Measurements from ENCODE around the gene B3GNT9.
A peak's percentile ranks its signal among the peaks of the same experiment; 100 is the strongest.

Gene B3GNT9

DNA sequence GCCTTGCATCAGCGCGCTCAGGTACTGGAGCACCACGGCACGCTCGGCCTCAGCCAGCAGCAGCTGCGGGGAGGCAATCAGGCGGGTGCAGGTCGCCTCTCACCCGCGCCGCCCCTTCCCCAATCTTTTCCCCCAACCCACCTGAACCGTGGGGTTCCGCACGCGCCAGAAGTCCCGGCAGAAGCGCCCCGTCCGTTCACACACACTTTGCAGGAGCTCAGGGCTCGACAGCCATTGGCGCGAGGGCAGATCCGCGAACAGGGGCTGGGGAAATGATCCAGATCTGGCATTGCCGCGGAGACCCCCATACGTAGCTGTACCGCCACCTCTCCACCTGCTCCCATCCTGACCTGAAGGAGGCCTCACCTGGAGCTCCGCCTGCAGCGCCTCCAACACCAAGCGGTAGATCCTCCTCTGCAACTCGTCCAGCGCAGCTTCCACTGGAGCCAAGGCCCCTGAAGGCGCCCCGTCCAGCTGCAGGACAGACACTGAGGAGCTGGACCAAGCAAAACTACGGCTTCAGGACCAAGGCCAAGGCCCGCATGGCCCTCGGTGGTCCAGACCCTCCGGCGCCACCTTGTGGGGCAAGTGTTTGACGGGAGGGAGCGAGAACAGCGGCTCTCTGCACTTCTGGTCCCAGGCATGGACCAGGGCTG, 34.3 kb upstream of the B3GNT9 start:
- peak; percentile 94 for DNase-seq

DNA sequence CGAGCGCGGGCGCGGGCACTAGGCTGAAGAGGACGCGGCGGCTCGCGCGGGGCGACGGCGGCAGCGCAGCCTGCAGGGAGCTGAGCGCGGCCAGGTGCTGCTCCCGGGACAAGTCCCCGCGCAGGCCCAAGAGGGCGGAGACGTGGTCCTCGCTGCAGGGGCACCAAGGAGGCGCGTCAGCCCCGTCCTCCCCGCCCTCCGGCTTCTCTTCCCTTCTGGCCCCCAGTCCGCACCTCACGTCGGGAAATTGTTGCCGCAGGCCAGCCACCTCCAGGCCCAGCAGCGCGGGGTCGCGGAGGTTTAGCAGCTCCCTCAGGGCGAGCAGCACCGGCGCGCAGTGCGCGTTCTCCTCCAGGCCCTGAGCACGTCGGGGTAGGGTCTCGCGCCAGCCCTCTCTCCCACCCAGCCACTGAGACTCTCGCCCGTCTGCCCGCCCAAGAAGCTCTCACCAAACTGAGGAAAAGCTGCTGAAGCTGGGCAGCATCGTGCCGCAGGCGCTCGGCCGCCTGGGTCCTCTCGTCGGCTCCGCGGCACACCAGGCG, 33.7 kb upstream of the B3GNT9 start:
- no peak for DNase-seq

DNA sequence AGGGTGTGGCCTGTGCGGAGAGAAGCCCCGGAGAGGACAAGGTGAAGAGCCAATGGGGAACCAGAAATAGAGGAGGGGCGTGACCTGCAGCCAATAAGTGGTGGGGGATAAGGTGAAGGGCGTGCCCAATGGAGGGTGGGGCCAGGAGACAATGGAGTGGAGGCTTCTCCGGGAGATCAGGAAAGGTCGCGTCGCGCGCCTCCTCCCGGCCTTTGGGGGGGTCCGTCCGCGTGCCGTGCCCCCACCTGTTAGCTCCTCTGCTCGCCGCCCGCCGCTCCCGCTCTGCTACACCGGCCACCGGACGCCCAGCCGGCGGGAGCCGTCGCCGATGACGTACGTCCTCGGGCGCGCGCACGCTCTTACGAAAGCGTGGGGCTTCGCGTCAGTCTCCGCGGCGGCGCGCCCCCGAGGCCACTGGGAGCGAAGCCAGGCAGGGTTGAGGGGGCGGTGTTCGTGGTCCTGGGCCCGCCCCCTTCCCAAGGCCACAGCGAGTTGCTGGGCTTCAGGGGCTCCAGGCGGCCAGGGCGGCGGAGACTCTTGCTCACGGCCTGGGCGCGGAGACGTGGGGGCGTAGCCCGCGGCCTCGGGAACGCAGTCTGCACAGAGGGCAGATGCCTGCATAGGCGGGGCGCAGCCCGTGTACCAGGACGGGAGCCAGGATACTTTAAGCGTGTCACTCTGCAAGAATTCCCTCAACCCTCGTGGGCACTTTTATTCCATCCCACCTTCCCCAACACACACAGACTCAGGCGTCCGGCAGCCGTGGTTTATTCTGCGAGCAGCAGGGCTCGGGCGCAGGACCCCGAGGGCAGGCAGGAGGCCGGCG, 33.0 kb upstream of the B3GNT9 start, which contains the start of gene MATCAP1:
MATCAP1 (minus strand) TSS at position 337 of the 826 bp plus-strand sequence. CDS start 3,353 bp downstream, outside the sequence.
- peak; percentile 97 for DNase-seq

DNA sequence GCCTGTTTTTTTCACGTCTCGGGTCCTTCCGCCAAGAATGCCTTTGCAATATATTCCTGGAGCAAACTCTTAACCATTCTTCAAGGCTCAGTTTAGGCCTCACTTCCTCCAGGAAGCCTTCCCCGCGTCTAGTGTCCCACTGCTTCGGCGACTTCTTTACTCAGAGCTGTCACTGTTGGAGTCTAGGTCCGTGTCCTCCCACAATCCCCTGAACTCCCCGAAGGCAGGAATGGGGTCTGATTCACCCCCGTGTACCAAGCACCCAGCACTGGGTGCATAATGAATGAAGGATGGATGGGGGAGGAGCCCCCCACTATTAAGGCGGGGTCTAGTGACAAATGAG, 32.5 kb upstream of the B3GNT9 start:
- no peak for DNase-seq

DNA sequence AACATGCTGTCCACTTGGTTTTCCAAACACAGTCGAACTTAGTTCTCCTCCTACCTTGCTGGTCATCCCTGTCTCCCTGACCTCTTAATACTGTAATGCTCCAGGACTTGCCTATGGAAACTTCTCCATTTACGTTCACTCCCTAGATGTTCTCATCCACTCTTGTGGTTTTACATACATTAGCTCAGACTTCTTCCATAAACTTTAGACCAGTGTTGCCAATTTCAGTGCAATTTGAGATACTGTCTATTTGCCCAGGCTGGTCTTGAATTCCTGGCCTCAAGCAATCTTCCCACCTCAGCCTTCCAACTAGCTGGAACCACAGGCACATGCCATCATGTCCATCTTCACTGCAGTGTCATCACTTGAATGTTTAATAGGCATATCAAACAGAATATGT, 31.5 kb upstream of the B3GNT9 start:
- no peak for DNase-seq

DNA sequence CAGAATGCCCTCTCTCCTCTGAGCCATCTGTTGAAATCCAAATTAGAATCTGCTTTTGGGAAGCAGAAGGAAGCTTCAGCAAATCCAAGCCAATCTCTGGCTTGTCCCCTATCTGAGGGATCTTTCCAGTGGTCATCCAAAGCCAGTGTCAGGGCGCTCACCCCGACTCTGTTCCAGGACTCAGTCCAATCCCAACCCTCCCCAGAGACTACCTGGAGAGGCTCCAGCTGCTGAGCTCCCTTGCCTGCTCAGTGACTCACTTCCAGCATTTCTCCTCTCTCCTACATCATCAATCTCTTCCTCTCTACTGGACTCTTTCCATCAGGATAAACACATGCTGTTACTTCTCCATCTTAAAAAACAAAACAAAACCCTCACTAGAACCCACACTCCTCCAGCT, 30.5 kb upstream of the B3GNT9 start:
- no peak for DNase-seq

DNA sequence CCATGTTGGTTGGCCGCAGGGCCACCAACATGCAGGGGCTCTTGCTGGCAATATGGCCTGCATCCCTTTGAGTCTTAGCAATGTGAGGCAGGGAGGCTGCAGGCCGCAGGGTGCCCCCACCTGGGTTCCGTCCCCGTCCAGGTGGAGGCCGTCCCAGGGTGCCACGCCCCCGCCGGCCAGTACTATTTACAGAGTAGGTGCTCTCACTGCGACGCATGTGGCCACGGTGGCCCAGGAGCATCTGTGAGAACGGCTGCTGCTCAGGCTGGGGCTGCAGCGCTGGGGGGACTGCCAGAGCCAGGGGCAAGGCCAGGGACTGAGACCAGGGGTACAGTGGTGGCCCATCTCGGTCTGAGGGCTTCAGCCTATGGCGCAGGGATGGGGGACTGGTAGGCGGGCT, 29.4 kb upstream of the B3GNT9 start:
- no peak for DNase-seq

DNA sequence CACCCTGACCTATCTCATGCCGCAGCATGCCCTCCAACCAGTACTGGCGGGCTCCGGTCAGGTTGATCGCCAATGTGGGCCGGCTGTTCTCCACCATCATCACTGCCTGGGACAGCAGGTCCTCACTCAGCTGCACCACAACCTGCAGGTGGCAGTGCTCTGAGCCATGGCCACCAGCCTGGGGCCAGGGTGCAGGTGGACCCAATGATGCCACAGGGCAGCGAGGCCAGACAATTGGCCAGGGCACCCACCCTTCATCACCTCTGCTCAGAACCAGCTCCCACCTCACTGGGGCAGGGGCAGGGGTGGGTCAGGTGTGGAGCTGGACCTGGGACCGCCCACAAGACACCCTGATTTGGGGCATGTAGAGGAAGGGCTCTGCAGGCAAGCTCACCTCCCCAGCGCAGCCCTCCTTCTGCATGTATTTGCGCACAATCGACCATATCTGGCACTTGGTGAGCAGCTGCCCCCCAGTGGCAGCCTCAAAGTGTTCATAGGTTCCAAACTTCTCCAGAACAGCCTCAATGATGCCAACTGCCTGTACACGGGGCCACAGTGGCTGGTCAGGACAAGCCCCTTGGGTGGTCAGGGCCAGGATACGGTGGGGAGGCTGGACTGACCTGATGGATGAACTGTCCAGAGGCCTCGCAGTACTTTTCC, 28.8 kb upstream of the B3GNT9 start:
- DNase-seq, result peak; percentile 22

DNA sequence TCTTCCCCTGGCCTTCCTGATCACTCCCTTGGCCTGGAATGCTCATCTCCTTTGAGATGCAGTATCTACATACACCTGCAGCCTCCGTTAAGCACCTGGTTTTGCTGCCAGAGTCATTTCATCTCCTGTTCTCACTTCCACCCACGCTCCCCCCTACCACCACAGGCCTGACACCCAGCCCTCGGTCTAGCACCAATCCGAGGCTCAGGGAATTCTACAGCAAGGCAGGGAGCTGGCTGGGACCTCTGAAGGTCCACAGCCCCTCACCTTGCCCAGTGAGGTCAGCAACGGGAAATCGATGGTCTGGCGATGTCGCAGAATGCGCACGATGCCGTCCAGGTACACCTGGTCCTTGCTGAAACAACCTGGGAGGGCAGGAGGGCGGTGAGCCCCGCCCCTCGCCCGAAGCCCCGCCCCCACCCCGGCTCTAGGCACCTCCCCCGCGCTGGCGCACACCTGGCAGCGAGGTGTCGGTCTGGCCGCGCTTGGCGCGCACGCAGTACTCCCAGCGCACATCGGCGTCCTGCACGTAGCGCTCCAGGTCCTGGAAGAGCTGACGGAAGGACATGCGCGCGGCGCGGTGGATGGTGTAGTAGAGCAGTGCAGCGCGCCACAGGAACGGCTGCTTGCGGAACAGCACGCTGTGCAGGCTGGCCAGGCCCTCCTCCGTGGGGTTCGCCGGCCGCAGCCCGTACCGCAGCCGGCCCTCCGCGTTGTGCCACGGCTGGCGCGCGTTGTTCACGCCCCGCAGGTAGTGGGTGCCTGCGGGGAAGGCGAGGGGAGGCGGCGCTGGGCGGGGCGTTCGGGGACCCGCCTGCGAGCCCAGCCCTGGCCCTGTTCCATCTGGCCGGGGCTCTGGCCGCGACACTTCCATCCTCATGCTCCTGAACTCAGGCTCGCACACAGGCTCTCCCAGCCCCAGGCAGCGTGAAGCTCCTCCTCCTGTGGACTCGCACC, 27.2 kb upstream of the B3GNT9 start:
- peak; percentile 39 for DNase-seq

DNA sequence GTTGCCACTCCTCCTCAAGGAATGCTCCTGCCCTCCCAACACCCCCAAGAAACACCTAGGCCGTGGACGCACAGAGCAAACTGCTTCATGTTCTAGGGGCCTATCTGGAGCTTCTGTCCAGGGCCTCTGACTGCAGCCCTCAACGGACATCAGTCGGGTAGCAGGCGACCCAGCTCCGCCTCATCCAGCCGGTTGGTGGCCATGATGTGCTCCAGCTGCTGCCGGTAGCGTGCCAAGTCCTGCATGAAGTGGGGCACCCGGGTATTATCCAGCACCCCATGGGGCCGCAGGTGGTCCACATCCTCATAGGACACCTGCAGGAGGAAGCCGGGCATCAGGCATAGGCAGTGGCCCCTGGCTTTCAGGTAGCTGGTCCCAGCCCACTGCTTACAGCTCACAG, 25.9 kb upstream of the B3GNT9 start:
- no peak for DNase-seq

DNA sequence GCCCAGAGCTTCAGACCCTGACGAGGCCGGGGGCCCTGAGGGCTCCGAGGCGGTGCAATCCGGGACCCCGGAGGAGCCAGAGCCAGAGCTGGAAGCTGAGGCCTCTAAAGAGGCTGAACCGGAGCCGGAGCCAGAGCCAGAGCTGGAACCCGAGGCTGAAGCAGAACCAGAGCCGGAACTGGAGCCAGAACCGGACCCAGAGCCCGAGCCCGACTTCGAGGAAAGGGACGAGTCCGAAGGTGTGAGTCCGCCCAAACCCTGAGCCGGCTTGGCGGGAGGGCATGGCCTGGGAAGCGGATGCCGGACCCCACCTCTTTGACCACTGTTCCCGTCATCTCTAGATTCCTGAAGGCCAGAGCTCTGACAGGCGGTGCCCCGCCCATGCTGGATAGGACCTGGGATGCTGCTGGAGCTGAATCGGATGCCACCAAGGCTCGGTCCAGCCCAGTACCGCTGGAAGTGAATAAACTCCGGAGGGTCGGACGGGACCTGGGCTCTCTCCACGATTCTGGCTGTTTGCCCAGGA, 24.0 kb upstream of the B3GNT9 start:
- DNase-seq, result no peak

DNA sequence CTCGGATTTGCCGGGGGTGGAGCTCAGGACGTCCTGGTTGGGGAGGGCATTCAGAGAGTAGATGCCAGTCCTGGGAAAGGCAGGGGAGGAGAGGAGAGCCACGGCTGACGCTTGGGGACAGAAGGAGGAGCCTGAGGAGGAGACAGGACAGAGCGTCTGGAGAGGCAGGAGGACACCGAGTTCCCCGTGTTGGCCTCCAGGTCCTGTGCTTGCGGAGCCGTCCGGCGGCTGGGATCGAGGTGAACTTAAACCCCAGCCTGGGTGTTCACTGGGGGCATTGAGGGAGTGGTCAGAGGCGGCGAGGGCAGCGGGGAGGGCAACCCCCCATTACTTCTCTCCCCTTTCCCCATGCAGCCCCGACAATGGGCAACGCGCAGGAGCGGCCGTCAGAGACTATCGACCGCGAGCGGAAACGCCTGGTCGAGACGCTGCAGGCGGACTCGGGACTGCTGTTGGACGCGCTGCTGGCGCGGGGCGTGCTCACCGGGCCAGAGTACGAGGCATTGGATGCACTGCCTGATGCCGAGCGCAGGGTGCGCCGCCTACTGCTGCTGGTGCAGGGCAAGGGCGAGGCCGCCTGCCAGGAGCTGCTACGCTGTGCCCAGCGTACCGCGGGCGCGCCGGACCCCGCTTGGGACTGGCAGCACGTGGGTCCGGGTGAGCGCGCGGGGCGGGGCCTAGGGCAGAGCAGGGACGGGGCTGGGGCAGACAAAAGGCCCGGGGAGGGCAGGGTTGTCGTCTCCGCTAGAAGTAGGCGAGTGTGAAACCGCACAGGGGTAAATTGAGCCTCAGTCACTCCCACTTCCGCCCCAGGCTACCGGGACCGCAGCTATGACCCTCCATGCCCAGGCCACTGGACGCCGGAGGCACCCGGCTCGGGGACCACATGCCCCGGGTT, 23.3 kb upstream of the B3GNT9 start:
- peak; percentile 56 for DNase-seq

DNA sequence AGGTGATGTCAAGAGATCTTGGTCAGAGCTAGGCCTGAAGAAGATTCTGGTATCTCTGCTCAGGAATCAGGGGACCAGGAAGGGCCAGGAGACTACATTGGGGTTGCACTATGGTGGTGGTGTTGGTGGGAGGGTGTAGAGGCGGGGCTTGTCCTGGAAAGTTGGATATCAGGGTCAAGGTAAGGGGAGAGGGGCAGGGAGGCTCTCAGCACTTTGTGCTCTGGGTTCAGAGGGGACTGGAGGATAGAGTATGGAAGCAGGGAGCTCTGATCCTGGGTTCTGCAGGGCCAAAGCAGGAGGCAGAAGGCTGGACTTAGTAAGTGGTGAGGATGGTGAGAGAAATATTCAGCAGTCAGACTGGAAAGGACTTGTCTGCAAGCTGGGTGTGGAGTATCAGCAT, 22.5 kb upstream of the B3GNT9 start:
- no peak for DNase-seq

DNA sequence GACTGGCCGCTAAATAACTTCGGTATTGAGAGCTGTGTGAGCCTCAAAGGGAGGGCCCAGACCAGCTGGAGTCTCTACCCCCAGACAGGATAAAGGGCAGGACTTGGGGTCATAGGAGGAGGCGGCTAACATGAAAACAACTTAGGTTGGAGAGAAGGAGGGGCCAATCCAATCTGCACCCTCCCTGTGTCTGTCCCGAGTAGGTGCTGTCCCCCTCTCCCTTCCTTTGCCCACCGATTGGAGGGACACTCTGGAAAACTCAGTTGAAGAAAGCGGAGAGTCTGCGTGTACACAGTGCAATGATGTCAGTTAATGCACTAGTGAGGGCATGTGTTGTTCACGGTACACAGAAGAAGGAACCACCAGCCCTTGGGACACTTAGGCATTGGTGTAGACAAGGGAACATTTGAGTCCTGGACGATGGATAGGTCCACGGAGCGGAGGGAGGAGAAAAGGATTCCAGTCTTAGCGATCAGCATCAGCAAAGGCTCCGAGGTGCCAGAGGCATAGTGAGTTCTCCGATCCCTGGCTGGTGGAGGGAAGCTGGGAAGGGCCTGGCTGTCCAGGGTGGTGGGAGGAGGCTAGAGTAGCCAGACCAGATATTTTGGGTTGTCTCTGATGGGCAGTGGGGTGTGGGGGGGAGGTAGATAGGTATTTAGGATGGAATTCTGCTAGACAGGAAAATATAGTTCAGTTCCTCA, 20.3 kb upstream of the B3GNT9 start:
- no peak for DNase-seq

DNA sequence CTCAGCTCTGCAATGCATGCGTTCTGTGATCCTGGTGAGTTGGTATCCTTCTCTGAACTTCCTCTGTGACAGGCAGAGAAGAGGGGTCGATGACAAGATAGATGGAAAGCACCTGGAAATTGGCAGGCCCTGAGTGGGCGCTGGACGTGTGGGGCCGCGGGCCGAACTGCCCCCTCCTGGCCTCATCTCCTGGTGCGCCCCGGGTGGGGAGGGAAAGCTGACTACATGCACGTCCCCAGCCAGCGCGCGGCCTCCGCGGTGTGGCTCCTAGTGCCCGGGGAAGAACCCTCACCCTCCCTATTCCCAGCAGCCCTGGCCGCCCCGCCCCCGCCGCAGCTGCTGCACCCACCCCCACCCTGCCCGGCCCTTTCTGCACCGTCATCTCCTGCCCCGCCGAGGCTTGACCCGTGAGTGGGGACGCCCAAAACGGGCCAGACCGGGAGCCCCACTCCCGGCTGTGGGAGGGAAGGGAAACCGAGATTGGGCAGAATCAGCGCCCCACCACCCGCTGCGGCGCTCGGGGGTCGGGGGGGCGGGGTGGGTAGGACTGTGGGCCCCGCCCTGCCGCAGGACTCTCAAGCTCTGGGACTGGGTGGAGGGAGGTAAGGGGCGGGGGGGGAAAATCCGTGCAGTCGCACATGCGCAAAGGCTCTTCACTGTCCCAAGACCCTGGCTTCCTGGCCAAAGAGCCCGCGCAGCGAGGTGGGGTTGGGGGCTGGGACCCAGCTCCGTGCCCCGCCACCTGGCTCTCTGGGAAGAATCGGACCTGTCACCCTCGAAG, 19.6 kb upstream of the B3GNT9 start, which contains the start of gene NOL3:
NOL3 (plus strand) TSS at position 371 of the 781 bp plus-strand sequence.
- peak; percentile 91 for DNase-seq

DNA sequence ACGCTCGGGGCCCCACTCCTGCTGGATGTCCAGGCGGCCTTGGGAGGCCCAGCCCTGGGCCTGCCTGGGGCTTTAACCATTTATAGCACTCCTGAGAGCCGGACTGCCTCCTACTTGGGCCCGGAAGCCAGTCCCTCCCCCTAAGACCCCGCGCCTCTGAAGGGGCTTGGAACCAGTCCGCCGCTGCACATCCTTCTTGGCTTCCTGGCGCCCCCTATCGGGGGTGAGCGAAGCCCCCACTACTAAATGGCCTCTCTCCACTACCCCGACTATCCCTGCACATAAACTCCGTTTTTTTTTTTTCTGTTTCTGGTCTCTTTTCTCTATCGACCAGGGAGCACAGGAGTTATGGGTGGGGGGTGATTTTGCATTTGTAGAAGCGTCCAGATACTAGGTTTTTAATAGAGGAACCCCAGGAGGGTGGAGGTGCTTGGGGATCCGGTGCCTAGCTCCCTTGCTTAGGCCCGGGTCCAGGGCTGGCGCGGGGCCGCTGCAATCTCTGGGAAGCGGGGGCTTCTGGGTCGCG, 18.9 kb upstream of the B3GNT9 start:
- peak; percentile 69 for DNase-seq

DNA sequence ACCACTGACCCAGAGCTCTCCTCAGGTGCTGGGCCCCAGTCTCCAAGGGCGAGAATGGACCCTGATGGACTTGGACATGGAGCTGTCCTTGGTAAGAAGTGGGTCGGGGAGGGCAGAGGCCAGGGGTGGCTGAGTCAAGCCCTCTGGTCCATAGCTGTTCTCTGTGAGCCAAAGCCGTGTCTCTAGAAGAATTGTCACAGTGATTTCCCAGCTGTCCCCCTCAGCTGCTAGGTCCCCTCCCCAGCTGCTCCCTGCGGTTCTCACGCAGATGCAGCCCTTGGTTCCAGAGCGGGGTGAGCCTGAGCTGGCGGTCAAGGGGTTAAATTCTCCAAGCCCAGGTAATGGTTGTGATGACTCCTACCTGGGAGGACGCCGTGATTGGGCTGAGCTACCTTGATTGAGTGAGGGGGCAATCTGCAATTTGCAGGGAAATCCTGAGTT, 18.2 kb upstream of the B3GNT9 start:
- DNase-seq, result no peak

DNA sequence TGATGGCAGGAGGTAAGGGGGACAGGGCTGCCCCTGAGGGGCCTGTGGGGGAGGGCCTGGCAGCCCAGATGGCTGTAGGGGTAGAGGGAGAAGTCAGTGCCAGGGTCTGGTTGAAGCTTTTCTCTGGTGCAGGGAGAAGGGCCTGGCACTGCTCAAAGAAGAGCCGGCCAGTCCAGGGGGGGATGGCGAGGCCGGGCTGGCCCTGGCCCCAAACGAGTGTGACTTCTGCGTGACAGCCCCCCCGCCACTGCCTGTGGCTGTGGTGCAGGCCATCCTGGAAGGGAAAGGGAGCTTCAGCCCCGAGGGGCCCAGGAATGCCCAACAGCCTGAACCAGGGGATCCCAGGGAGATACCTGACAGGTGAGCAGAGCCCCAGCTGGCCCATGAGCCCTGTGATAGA, 16.8 kb upstream of the B3GNT9 start:
- DNase-seq, result no peak

DNA sequence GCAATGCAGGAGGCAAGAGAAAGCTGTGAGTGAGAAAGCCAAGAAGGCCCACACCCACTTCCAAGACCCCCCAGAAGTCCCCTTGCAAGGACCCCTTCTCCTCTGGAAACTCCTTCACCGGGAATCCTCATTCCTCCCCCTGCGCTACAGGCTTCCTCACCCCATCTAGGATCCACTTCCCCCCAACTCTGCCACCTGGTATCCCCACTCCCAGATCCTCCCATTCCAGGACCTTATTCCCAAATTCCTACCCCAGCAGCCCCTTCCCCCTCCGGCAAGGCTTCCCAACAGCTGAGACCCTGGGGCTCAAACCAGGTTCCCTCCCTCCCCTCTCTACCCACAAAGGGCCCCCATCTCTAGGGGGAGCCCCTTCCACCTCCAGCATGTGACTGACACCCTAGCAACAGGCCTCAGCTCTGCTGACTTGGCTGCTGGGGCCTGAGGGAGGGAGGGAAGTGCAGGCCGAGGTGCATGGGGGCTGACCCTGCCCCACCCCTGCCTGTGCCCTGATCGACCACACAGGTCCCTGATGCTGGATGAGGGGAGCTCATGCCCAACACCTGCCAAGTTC, 15.9 kb upstream of the B3GNT9 start:
- DNase-seq, result no peak

All from OCI-M1 (cell line).